Fibroblast of peridontal ligament (primary cell): ENCODE data around the gene BROX.
"Not testable (repeated sequence)": the region's sequence is repeated elsewhere in the genome, so short reads cannot be mapped to it uniquely, and the experiment has no call there.

ENCODE experiments used
- DNase-seq: peaks from one replicate; pipeline ENCODE4 v3.0.0-alpha.2; 2010; ENCODE audit errors: extremely low read depth

Gene BROX, protein sequence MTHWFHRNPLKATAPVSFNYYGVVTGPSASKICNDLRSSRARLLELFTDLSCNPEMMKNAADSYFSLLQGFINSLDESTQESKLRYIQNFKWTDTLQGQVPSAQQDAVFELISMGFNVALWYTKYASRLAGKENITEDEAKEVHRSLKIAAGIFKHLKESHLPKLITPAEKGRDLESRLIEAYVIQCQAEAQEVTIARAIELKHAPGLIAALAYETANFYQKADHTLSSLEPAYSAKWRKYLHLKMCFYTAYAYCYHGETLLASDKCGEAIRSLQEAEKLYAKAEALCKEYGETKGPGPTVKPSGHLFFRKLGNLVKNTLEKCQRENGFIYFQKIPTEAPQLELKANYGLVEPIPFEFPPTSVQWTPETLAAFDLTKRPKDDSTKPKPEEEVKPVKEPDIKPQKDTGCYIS

DNA sequence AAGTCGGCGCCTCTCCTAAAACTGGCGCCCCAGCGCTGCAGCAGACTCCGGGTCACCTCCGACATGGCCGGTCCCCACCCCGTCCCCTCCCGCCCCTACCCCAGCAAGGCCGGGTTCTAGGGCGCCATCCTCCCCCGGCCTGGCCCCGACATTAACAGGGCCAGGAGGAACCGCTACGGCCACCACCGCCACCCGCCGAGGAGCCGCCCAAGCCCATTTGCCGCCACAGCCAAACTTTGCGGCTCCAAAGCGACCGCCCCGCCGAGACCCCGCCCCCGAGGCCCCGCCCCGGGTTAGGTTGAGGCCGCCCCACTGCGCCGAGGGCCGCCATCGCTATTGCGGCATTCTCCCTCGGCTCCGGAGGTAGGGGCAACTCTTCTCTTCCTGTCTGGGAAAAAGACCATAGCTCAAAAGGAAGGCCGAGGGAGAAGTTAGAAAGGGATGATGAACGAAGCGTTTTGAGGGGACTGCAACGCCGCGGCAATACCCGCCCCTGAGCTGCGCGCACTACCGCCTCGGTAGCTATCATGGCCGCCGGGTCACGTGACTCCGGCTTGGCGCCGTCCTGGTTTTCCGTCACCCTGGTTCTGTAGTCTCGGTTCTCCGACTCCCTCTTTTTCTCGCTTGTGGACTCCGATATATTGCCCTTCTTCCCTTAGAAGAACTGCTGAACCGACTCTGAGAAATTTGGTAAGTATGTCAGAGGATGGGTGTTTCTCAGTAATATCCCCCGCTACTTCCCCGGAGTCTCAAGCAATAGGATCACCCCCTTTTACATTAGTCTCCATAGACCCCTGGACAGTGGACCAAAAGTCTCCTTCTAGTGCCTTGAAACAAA lies at the start of gene BROX, which contains the start of gene AIDA:
Gene BROX (plus strand): TSS at position 312 of the 838 bp plus-strand sequence. CDS start 3,136 bp downstream, outside the sequence.
Gene AIDA (minus strand): TSS at position 239 of the 838 bp plus-strand sequence. CDS start 174 bp downstream, at position 65.
- peak; percentile 81 for DNase-seq

DNA sequence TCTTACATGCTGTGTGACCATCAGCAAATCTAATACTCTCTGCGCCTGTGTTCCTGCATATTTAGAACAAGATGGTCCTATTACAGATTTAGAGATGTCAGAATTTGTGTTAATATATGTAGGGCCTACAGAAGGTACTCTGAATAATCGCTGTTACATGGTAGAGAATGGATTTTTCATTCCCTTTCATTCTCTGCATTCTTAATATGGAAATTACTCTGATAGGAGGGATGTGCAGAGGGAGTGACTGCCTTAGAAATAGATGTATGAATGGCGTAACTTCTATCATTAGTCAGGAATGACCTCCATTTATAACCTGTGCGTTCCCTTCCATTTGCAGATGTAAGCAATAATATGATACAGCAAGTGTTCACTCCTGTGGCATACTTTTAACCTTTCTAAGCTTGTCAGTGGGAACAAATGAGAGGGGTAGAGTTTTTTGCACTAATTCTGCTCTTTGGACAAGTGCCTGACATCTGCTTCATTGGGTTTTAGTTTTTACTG lies 48.9 kb upstream of the BROX start:
- no peak for DNase-seq

DNA sequence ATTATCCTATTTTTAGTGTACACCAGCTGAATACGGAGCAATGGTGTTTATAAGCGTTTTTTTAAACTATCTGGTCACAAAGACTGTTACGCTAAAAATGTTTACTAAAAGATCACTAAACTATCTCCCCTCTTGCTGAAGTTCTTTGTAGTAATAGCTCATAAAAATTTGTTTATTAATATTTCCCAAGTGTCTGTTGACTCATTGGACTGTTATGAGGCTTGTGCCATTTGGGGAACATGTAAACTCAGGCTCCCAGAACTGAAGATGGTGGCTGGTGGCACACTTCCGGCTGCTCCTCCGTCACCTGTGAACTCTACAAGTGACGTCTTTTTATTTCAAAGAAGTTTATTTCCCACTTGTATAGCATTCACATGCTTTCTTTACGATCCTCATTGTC lies 46.4 kb upstream of the BROX start:
- peak; percentile 20 for DNase-seq

DNA sequence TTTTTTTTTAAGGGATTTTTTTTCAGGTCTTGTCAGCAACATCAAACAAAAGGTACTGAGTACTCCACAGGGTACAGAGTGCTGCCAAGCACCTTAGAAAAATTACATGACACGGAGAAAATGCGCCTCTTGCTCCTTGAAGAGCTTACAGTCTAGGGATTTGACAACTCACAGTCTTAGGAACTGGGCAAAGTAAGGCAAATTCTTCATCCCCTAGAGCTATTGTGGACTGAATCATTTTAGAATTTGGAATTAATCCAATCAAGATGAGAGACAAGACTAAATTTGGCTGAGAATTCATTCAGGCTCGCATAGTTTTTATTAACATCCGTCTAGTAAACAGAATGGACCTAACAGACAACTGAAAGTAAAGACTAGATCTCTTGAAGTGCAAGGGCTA lies 44.2 kb upstream of the BROX start:
- DNase-seq: not testable (repeated sequence)

DNA sequence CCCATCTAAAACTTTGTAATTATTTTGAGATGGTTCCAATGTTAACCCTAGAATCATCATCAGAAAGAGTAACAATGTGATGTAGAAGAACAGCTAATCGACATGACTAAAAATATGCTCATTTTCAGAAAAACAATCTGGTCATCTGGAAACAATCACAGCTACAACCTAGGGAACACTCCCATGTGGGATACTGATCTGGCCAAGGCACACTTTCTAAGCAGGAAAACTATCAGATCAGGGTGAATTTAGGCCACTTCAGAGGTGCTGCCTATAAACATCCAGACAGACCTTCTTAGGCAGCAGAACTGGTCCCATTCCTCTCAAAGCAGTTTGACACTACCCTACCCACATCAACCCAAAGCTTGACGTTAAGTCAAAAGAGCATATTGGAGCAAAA lies 43.3 kb upstream of the BROX start:
- DNase-seq: not testable (repeated sequence)

DNA sequence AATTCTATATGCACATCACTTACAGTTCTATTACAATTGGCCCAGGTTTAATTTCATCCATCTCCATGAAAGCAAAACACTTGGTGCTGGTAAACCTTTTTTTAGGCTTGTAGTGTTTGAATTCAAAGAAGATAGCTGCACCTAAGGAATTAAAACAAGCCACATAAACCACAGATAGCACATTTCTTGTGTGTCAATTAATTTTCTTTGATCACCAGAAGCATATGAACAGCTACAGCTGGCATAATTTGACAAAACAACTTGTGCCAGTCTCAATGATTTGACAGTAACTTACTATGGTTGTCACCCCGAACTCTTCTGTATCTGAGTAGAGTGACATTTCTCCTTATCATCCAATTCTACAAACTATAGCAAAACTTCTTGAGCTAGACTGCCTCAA lies 42.3 kb upstream of the BROX start:
- DNase-seq: no peak

DNA sequence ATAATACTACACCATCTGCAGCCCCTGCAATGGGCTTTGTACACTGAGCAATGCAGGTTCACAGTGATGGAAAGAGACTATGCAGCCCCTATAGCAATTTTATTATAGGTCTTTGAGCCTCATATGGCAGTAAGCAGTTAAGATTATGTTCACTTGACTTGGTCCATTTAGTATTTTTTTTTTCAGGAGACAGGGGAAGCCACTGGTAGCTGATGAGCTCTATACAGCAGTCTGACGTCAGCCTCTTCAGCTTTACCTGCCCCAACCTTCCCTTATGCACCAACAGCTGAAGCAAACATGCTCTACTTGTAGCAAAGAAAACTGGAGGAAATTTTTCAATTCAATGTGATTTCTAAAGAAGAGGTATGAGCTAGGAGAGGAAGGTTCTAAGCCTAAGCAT lies 32.3 kb upstream of the BROX start:
- no peak for DNase-seq

DNA sequence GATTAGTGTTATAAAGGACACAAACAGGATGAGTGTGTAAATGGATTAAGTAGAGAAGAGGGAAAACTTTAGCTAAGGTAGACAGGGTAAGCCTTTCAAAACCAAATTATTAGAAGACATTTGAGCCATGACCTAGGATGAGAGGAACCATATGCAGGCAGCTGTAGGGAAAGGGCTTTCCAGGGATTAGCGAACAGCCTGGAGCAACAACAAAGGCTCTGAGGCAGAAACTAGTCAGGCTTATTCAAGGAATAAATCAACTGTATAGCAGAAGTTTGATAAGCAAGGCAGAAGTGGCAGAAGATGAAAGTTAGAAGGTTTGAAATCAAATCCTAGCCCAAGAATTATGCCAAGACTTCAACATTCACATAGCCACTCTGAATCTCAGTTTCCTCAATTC lies 21.3 kb upstream of the BROX start:
- no peak for DNase-seq

DNA sequence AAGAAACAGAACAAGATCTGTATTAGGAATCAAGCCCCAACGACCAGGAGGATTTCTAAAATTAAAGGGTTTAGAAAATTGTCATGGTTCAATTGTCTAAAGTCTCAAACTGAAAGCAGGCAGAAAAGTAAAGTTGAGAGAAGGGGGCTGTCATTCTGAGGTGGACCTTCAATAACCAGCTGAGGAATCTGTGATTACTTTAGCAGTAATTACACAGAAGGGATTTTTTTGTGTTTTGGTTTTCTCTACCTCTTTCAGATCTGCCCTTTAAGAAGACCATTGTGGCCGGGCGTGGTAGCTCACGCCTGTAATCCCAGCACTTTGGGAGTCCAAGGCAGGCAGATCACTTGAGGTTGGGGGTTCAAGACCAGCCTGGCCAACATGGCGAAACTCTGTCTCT lies 17.4 kb upstream of the BROX start:
- no peak for DNase-seq

DNA sequence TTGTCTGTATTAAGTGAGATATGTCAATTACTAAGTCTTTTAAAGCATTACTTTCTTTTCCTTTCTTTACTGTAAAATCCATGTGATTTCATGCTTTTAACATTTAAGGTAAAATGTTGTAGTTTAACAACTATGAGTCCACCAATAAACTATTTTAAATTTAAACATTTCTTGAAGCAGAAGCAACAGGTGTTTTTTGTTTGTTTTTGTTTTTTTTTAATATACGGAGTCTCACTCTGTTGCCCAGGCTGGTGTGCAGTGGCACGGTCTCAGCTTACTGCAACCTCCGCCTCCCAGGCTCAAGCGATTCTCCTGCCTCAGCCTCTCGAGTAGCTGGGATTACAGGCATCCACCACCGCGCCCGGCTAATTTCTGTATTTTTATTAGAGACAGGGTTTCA lies 15.6 kb upstream of the BROX start:
- DNase-seq: no peak

DNA sequence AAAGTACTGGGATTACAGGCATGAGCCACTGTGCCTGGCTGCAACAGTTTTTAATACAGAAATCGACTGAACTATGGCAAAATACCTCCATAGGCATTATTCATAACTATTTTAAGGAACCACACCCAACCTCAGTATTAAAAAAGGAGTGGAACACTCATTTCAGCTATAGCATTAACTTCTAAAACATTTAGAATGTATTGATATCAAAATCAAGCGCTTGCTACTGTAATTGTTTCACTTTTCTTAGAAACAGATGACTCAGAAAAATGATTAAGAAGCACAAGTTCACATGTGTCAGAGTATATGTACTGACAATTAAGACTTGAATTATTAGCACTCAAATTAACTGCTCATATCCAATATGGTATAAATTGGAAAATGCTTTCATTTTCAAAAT lies 15.2 kb upstream of the BROX start:
- DNase-seq: no peak

DNA sequence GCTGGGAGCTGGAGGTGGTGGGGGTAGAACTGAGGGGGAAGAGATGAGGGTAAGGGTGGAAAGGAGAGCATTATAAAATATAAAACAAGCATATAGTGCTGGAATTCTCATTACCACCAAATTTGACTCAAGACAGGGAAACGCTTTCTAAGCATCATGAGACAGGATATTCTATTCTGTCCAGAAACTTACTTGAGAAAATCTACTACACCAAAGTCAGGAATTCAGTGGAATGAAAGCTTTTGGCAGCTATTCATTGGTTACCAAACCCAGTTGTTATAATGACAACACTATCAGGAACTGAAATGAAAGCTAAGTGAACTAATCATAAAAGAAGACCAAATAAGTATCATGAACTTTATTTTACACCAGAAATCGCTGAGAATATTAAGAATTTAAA lies 14.5 kb upstream of the BROX start:
- DNase-seq: peak; percentile 86

DNA sequence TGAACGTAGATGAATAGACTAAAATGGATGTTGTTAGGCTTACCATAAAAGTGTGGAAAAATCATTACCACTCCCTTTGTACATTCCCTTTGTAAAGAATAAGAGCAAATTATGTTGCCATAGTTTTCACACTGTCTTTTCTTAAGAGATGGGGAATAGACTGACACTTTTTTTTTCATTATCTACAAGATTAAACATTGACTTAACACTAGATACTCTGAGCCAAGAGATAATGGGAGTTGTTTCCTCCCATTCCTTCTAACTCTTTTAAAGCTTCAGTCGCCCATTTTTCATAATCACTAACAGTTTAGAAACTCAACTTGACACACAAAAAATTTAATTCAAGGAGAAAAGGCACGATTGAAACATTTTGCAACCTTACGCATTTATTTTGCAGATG lies 10.2 kb upstream of the BROX start:
- no peak for DNase-seq

DNA sequence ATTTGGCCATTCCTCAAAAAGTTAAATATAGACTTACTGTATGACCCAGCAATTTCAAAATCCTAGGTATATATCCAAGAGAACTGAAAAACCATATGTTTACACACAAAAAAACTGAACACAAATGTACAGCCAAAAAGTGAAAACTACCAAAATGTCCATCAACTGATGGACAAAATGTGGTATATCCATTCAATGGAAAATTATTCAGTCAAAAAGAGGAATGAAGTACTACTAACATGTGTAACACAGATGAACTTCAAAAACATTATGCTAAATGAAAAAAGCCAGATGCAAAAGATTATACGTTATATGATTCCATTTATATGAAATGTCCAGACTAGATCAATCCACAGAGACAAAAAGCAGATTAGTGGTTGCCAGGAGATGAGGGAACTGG lies 8.1 kb upstream of the BROX start:
- DNase-seq: no peak

DNA sequence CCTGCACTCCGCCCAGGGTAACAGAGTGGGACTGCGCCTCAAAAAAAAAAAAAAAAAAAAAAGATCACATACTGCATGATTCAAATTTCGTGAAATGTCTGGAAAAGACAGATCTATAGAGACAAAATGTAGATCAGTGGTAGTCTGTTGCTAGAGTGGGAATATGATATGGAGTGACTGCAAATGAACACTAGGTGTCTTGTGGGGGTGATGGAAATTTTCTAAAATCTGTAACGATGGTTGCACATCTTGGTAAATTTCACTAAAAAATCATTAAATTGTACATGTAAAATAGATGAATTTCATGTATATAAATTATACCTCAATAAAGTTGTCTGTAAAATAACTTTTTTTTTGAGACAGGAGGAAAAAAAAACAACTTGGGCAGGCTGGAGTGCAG lies 5.5 kb upstream of the BROX start:
- DNase-seq: no peak

DNA sequence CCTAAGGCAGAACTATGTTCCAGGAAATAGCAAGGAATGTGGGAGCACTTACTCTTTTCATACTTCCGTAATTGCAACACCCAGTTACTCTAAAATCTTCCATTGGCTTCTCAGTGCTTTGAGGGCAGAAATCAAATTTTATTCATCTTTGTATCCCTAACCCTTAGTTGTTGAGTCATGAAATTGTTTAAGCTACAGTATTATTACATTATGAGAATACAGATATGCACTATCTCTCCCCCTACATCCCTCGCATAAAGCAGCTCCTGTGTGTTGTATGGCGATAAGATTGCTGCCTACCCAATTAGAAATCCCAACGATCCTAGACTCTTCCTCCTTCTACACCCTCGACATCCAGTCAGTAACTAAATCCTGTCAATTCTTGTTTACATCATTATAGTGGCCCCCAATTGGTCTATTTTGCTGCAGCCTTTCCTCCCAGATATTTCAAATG lies 2.6 kb upstream of the BROX start:
- DNase-seq: peak; percentile 18

DNA sequence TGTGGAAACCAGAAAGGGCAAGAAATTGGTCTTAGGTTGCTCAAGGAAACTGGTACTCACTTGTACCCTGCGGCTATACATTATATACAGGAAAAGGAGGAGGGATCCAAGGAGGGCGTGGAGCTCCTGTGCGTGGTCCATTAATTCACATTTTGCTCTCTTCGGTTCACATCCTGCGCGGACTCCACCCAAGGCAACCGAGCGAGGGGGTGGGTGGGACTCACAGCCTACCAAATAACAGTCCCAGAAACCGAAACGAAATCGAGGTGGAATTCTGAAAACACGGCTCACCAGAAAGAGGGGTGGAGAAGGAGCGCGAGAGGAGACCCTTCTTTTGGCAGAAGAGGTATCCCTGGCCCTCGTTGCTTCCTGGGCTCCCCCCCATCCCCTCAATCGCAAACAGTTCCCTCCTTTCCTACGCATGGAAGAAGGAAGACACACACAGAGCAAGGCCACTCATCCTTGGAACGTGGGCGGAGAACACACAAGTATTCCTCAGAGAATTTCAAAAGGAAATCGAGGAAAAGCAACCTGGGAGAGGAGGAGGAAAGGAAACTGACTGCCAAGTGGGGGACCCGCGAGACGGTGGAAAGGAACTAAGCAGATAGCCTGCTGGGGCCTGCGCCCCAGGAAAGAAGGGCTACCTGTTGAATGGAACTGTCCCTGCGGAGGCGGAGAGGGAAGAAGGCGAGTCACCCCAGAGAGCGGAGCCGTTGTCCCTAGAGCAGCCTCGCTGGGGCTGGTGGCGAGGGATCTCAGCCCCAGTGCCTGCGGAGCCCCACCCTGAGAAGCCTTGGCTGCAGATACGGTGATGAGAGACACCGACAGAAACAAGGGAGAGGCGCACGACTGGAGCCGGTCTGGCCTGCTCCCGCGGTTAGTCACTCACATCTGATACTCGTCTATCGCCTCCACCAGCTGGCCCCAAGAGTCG lies 778 bp upstream of the BROX start:
- peak; percentile 63 for DNase-seq

DNA sequence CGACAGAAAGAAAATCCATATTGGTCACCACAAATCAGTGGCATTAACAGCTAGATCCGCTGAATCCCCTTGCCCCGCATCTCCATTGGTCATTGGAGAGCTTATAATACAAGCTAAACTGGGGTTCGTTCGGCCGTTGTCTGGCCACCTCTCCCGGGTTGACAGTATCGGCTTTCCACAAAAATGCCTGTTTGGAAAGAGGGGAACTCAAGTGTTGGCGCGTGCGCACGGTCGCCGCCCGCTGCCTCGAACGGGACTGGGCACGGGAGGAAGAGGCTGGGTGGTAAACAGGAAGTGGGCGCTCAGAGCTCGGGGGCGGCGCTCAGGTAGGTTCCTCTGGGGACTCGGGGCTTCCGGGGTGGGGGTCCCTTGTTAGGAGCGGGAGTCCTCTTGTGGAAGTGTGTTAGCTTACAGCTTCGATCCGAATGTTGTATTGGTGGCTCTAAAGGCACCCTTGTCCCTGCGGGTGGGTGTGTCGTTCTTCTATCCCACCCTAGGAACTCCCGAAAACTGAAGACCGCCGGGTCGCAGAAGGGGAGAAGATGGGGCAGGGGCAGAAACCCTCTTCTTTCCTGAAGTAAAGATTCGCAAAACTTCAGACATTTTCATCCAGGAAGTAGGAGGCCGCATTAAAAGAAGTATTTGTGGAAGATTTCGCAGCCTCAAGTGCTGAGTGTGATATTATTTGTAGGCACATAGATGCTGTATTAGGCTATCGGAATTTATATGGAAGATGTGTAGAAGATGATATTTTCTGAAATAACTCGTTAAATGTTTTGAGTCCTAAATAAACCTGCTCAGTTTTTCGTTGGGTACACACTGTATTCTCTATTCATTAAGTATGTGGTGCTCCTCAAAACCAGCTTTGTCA lies 962 bp downstream of the BROX start:
- peak; percentile 94 for DNase-seq

DNA sequence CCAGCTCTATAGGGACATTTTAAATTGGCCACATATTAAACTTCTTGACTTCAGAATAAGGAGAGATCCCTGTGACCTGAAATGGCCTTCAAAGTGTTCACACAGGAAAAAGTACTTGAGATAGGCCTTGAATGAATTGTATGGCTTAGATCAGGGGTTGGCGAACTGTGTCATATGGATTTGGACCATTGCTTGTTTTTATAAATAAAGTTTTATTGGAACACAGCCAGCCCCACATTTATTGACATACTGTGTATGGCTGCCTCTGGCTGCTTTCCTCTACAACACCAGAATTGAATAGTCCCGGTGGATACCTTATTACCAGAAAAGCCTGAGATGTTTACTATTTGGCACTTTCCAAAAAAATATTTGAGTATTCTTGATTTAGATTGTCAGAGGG lies 4.0 kb downstream of the BROX start:
- no peak for DNase-seq

DNA sequence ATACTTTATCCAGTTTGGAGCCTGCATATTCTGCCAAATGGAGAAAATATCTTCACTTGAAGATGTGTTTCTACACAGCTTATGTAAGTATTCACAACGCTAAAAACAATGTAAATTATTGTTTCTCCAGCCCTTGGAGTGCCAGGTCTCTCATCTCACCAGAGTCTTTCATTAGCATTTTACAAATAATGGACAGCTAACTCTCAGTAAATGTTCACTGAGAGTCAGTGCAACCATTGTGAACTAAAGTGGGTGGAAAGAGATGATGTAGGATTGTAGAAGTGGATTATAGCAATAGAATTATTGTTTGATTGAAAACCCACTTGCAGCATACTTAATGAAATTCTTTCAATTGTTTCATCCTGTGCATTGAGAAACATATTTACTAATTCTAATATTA lies 16.4 kb downstream of the BROX start:
- no peak for DNase-seq

DNA sequence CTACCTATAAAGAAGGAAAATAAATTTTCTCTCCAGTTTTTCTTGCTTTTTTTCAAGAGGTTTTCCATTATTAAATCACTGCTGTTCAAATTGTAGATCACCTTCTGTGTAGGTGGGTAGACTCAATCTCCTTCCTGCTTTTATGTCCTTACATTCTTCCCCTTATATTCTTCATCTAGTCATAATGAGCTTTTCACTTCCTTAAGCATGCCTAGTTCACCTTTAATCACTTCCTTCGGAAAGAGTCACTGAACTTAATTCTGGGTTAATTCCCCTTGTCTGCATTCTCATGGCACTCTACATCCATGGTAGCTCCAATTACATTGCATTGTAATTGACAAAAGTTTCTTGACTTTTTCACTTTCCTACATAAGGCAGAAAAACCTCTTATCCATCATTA lies 18.5 kb downstream of the BROX start:
- DNase-seq: no peak
